ENCODE results near the gene WDR27. TPM values are rescaled to one million over a fixed set of nuclear protein-coding genes. Genes with fewer than 3 reads are reported as not detected.
"Not testable (repeated sequence)": the region's sequence is repeated elsewhere in the genome, so short reads cannot be mapped to it uniquely, and the experiment has no call there.

WDR27 gene
- total RNA-seq, 1 donor from 2014 or later: 32.8 TPM

- DNase-seq: no peak
These were observed 41.0 kb downstream of the WDR27 start for GRCh38 chr6:169660751-169661390.

GRCh38 chr6:169659820-169660610, 41.8 kb downstream of the WDR27 start:
- DNase-seq: no peak

- DNase-seq: no peak
These were observed 44.6 kb downstream of the WDR27 start for GRCh38 chr6:169657284-169657610.

- DNase-seq: no peak
These were observed 45.1 kb downstream of the WDR27 start for GRCh38 chr6:169656546-169657283.

- DNase-seq: peak; percentile 74
These were observed 47.0 kb downstream of the WDR27 start for GRCh38 chr6:169654598-169655391.

- no peak for DNase-seq
These were observed 48.1 kb downstream of the WDR27 start for GRCh38 chr6:169653691-169654090.

GRCh38 chr6:169652896-169653295, 48.9 kb downstream of the WDR27 start:
- DNase-seq: no peak

GRCh38 chr6:169651498-169651897, 50.3 kb downstream of the WDR27 start:
- no peak for DNase-seq

- DNase-seq: no peak
These were observed 50.9 kb downstream of the WDR27 start for GRCh38 chr6:169650959-169651292.

- no peak for DNase-seq
These were observed 51.4 kb downstream of the WDR27 start for GRCh38 chr6:169650241-169650958.

- DNase-seq: no peak
These were observed 53.2 kb downstream of the WDR27 start for GRCh38 chr6:169648617-169649016.

GRCh38 chr6:169648092-169648491, 53.7 kb downstream of the WDR27 start:
- no peak for DNase-seq

GRCh38 chr6:169647637-169648036, 54.2 kb downstream of the WDR27 start:
- DNase-seq: no peak

GRCh38 chr6:169646906-169647567, 54.8 kb downstream of the WDR27 start:
- DNase-seq: no peak

- not testable (repeated sequence) for DNase-seq
These were observed 56.4 kb downstream of the WDR27 start for GRCh38 chr6:169645459-169645858.

GRCh38 chr6:169643521-169643920, 58.3 kb downstream of the WDR27 start:
- no peak for DNase-seq

GRCh38 chr6:169642455-169642854, 59.4 kb downstream of the WDR27 start:
- DNase-seq: no peak

GRCh38 chr6:169641461-169642085, 60.3 kb downstream of the WDR27 start:
- DNase-seq: no peak

GRCh38 chr6:169640983-169641382, 60.8 kb downstream of the WDR27 start:
- no peak for DNase-seq

- peak; percentile 68 for DNase-seq
These were observed 61.4 kb downstream of the WDR27 start for GRCh38 chr6:169640351-169640852.
